ENCODE data around the gene FBLN7.
"Not testable (repeated sequence)": the region's sequence is repeated elsewhere in the genome, so short reads cannot be mapped to it uniquely, and the experiment has no call there.

Gene FBLN7, protein sequence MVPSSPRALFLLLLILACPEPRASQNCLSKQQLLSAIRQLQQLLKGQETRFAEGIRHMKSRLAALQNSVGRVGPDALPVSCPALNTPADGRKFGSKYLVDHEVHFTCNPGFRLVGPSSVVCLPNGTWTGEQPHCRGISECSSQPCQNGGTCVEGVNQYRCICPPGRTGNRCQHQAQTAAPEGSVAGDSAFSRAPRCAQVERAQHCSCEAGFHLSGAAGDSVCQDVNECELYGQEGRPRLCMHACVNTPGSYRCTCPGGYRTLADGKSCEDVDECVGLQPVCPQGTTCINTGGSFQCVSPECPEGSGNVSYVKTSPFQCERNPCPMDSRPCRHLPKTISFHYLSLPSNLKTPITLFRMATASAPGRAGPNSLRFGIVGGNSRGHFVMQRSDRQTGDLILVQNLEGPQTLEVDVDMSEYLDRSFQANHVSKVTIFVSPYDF

GRCh38 chr2:112138159-112139032, at the start of gene FBLN7:
Gene FBLN7, plus strand, starts transcription at chr2:112138385. Its CDS starts 271 bp downstream, at chr2:112138656.
- Mint-ChIP-seq H3K36me3 (ENCODE audit: low read depth) (no peaks in the 10 kb centered on the region), H3K4me1 (ENCODE audit: low read depth) (peaks cover 5% of the 10 kb centered on the region), H3K27me3 (peaks cover 28% of the 10 kb centered on the region), H3K9me3 (peaks cover 1% of the 10 kb centered on the region), H3K4me3 (peak within 1 kb of the TSS; percentile 60), H3K27ac (no peak within 1 kb of the TSS)

GRCh38 chr2:112089375-112089774, 48.8 kb upstream of the FBLN7 start:
- peaks cover 33% of the 10 kb centered on the region for H3K4me1 Mint-ChIP-seq (ENCODE audit: low read depth)
- H3K4me3 Mint-ChIP-seq, result no peak overlapping the region
- H3K36me3 Mint-ChIP-seq (ENCODE audit: low read depth), result peaks cover 76% of the 10 kb centered on the region
- no peaks in the 10 kb centered on the region for H3K9me3 Mint-ChIP-seq
- no peak overlapping the region for H3K27ac Mint-ChIP-seq
- H3K27me3 Mint-ChIP-seq, result no peaks in the 10 kb centered on the region

DNA sequence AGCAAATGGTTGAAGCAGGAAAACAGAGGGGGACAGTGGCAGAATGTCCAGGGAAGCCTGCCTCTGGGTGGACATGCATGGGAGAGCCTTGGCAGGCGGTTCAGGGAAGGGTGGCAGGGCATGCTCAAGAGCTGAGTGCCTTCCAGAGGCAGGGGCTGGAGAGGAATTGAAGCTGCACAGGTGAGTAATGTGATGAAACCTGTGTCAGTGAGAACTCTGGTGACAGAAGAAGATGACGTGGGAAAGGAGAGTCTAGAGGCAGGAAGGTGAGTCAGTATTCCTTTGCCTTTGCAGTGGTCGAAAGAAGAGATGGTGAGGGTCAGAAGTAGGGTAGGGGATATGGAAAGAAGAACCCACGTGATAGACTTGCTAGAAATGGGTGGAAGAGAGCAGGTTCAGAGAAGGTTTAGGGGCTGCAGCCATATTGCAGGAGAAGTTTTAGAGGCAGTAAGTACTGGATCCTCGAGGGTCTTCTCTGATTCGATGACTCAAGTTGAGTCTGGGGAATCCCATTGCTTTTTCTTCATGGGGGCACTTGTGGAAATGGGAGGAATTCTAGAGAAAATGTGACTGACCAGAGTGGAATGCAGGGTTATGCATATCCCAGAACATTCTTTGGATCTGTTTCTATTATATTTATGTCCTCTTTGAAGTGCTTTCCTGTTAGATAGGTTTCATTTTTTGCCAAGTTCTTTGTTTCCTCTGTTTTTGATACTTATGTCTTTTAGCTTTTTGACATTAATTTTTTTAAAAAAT, 45.7 kb upstream of the FBLN7 start:
- H3K36me3 Mint-ChIP-seq (ENCODE audit: low read depth), result peaks cover 68% of the 10 kb centered on the region
- peak overlapping the region; percentile 12 for H3K27ac Mint-ChIP-seq

GRCh38 chr2:112093216-112093615, 45.0 kb upstream of the FBLN7 start:
- Mint-ChIP-seq H3K4me3 (no peak overlapping the region), H3K36me3 (ENCODE audit: low read depth) (peaks cover 71% of the 10 kb centered on the region), H3K9me3 (no peaks in the 10 kb centered on the region), H3K4me1 (ENCODE audit: low read depth) (peaks cover 19% of the 10 kb centered on the region), H3K27me3 (no peaks in the 10 kb centered on the region), H3K27ac (no peak overlapping the region)

More for the DNA sequence above, 45.7 kb upstream of the FBLN7 start:
- Mint-ChIP-seq H3K27me3 (no peaks in the 10 kb centered on the region), H3K4me1 (ENCODE audit: low read depth) (peaks cover 22% of the 10 kb centered on the region), H3K9me3 (no peaks in the 10 kb centered on the region), H3K4me3 (no peak overlapping the region)

DNA sequence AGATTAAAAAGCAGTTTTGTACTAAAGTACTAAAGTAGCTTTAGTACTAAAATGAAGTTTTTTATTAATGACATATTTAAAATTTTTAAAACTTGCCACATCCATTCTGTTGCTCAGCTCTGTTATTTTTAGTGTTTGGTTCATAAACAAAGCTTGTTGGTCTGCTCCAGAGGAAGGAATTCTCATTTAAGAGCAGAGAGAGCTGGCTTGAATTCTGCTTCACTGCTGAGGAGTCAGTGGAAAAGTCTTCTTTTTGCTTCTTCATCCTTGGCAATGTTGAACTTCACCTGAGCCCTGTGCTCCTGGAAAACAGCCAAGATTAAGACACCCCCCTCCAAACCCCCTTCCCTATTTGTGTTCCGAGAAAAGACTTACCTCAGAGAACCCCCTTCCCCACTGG, 42.5 kb upstream of the FBLN7 start:
- Mint-ChIP-seq H3K27ac (no peak overlapping the region), H3K4me1 (ENCODE audit: low read depth) (peaks cover 19% of the 10 kb centered on the region), H3K36me3 (ENCODE audit: low read depth) (peaks cover 62% of the 10 kb centered on the region), H3K27me3 (no peaks in the 10 kb centered on the region), H3K9me3 (no peaks in the 10 kb centered on the region), H3K4me3 (no peak overlapping the region)

- Mint-ChIP-seq H3K36me3 (ENCODE audit: low read depth) (peaks cover 59% of the 10 kb centered on the region), H3K9me3 (no peaks in the 10 kb centered on the region), H3K4me3 (no peak overlapping the region), H3K27me3 (no peaks in the 10 kb centered on the region), H3K27ac (no peak overlapping the region), H3K4me1 (ENCODE audit: low read depth) (peaks cover 19% of the 10 kb centered on the region)
Measured at GRCh38 chr2:112096098-112096497, 42.1 kb upstream of the FBLN7 start.

DNA sequence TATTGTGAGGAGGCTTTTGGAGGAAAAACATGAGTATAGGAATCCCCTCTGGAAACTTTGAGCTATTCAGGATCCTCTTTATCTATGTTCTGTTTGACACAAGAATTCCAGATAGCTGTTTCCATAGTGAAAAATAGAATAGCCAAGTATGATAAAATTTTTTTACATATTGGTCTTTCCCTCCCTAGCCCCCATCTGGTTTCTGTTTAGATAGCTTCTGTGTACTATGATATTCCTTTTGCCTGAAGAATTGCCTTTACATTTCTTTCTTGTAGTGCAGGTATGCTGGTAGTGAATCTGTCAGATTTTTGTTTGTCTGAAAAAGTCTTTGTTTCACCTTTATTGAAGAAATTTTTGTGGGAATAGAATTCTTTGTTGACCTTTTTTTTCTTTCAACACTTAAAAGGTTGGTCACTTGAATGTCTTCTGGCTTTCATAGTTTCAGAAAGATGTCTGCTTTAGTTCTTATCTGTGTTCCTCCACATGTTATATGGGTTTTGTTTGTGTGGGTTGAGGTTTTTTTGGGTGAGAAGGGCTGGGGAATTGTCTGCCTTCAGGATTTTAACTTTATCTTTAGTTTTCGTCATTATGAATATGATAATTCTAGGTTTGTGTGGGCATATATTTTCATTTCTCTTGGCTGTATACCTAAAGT, 29.9 kb upstream of the FBLN7 start:
- Mint-ChIP-seq H3K4me3 (no peak overlapping the region), H3K27me3 (no peaks in the 10 kb centered on the region), H3K27ac (no peak overlapping the region)

DNA sequence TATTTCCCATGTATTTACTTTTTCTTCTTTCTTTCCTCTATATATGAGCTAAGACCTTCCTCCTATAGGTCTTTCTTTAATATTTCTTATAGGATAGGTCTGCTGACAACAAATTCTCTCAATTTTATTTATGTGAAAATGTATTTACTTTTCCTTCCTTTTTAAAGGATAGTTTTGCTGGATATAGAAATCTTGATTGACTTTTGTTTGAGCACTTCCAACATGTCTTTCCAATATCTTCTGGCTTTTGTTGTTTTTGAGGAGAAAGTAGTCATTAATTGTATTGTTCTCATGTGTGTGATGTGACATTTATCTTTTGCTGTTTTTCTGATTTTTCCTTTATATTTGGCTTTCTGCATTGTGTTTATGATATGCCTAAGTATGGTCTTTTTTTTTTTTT, 28.9 kb upstream of the FBLN7 start:
- Mint-ChIP-seq H3K27ac (no peak overlapping the region), H3K4me3 (no peak overlapping the region), H3K4me1 (ENCODE audit: low read depth) (peaks cover 4% of the 10 kb centered on the region), H3K27me3 (no peaks in the 10 kb centered on the region), H3K36me3 (ENCODE audit: low read depth) (peaks cover 77% of the 10 kb centered on the region), H3K9me3 (peaks cover 16% of the 10 kb centered on the region)

More for the DNA sequence above, 29.9 kb upstream of the FBLN7 start:
- H3K4me1 Mint-ChIP-seq (ENCODE audit: low read depth), result peaks cover 4% of the 10 kb centered on the region
- H3K36me3 Mint-ChIP-seq (ENCODE audit: low read depth), result peaks cover 86% of the 10 kb centered on the region
- H3K9me3 Mint-ChIP-seq, result peaks cover 16% of the 10 kb centered on the region

GRCh38 chr2:112110966-112111365, 27.2 kb upstream of the FBLN7 start:
- Mint-ChIP-seq H3K27ac (no peak overlapping the region), H3K27me3 (no peaks in the 10 kb centered on the region), H3K4me3 (no peak overlapping the region), H3K9me3 (peaks cover 16% of the 10 kb centered on the region), H3K4me1 (ENCODE audit: low read depth) (peaks cover 4% of the 10 kb centered on the region), H3K36me3 (ENCODE audit: low read depth) (peaks cover 72% of the 10 kb centered on the region)

DNA sequence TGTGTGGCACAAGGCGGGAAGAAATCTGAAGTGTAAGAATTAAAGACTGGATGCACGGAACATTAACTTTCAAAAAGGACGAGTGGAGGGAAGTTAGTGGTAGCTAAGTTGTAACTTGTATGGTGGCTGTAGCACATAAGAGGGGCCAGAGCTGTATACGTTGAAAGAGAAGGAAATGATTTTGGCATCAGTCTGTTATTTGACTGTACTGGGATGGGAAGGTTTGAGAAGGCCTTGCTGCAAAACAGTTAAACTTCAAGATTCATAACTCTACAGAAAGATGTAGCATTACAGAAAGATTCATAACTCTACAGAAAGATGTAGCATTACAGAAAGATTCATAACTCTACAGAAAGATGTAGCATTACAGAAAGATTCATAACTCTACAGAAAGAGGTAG, 24.8 kb upstream of the FBLN7 start:
- not testable (repeated sequence) for H3K27me3 Mint-ChIP-seq; H3K4me1 Mint-ChIP-seq (ENCODE audit: low read depth); H3K4me3 Mint-ChIP-seq; H3K27ac Mint-ChIP-seq
- Mint-ChIP-seq H3K36me3 (ENCODE audit: low read depth) (peaks cover 60% of the 10 kb centered on the region), H3K9me3 (peaks cover 13% of the 10 kb centered on the region)

DNA sequence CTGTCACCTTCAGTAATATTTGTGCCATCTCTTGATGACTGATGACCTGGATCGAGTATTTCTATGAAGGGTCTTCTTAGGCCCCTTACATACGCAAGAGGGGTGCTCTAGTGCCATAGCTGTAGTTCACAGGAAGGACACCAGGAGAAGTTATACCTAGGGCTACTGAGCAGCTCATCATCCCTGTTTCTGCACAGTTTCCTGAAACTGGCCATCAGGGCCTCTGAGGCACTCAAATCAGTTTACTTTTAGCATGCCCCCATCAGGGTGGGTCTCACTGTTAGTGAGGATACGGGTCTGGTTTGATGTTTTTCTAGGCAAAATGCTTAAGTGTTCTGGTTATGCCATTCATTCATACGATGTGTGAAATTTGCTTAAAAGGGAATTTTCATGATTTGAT, 20.0 kb upstream of the FBLN7 start:
- Mint-ChIP-seq H3K9me3 (no peaks in the 10 kb centered on the region), H3K36me3 (ENCODE audit: low read depth) (peaks cover 14% of the 10 kb centered on the region), H3K4me3 (no peak overlapping the region), H3K27ac (no peak overlapping the region), H3K4me1 (ENCODE audit: low read depth) (peaks cover 2% of the 10 kb centered on the region), H3K27me3 (no peaks in the 10 kb centered on the region)

DNA sequence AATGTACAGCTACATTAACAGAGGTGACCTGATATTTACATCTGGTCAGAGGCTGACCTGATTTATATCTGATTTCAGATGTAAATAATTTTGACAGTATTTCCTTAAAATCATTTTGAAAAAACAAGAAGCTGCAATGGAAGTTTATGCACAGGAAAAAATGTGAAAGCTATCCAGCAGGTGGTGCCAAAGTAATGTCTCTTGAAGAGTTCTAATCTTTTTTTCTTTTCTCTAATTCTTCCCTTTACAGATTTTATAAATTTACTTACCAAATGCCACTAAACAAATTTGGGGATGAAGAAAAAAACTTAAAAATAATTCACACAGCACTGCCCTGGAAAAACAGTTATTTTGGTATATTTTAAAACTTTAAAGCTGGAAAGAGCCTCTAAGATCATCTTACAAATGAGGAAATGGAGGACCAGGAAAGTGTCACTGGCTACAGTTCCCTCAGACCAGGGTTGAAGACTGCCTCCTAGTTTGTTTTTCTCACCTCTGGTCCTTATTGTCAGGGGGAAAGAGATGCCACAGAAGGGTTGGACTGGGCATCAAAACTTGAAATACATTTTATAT, 16.4 kb upstream of the FBLN7 start:
- Mint-ChIP-seq H3K27ac (no peak overlapping the region), H3K9me3 (no peaks in the 10 kb centered on the region), H3K4me3 (no peak overlapping the region), H3K36me3 (ENCODE audit: low read depth) (peaks cover 19% of the 10 kb centered on the region), H3K27me3 (no peaks in the 10 kb centered on the region), H3K4me1 (ENCODE audit: low read depth) (peaks cover 8% of the 10 kb centered on the region)

DNA sequence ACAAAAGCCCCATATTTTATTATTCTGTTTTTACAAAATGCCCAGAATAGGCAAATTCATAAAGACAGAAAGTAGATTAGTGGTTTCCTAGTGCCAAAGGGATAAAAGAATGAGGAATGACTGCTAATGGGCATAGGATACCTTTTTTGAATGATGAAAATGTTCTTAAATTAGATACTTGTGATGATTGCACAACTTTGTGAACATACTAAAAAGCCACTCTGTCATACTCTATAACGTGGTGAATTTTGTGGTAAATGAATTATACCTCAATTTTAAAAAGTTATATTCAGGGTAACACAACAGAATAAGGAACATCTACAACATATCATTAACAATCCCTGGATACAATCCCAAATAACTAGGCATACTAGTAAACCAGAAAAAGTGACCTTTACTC, 9.1 kb upstream of the FBLN7 start:
- Mint-ChIP-seq H3K4me3 (no peak overlapping the region), H3K9me3 (peaks cover 24% of the 10 kb centered on the region), H3K36me3 (ENCODE audit: low read depth) (peaks cover 2% of the 10 kb centered on the region), H3K27ac (no peak overlapping the region), H3K4me1 (ENCODE audit: low read depth) (no peaks in the 10 kb centered on the region), H3K27me3 (no peaks in the 10 kb centered on the region)

GRCh38 chr2:112133344-112133743, 4.8 kb upstream of the FBLN7 start:
- Mint-ChIP-seq H3K9me3 (peaks cover 16% of the 10 kb centered on the region), H3K27ac (no peak overlapping the region), H3K4me3 (no peak overlapping the region), H3K4me1 (ENCODE audit: low read depth) (peaks cover 5% of the 10 kb centered on the region), H3K27me3 (peaks cover 8% of the 10 kb centered on the region), H3K36me3 (ENCODE audit: low read depth) (no peaks in the 10 kb centered on the region)
